ENCODE measurements around the gene FRMPD1.
A peak's percentile ranks its signal among the peaks of the same experiment; 100 is the strongest.
"Not testable (repeated sequence)": the region's sequence is repeated elsewhere in the genome, so short reads cannot be mapped to it uniquely, and the experiment has no call there.

FRMPD1 gene

GRCh38 chr9:37650873-37651768, at the start of gene FRMPD1:
TSS of gene FRMPD1 (plus strand) at chr9:37650954. CDS start at chr9:37692642, 41,688 bp downstream.
- peak; percentile 88 for DNase-seq (ENCODE audit: low spot score)

DNA sequence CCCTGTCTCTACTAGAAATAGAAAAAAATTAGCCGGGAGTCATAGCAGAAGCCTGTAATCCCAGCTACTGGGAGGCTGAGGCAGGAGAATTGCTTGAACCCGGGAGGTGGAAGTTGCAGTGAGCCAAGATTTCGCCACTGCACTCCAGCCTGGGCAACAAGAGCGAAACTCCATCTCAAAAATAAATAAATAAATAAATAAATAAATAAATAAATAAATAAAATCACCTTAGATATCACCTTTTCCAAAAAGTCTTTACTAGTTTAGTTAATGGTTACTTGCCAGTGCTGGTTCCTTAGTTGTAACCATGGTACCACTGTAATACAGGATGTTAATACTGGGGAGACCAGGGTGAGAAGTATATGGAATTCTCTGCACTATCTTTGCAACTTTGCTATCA, 48.7 kb upstream of the FRMPD1 start:
- not testable (repeated sequence) for DNase-seq (ENCODE audit: low spot score)

DNA sequence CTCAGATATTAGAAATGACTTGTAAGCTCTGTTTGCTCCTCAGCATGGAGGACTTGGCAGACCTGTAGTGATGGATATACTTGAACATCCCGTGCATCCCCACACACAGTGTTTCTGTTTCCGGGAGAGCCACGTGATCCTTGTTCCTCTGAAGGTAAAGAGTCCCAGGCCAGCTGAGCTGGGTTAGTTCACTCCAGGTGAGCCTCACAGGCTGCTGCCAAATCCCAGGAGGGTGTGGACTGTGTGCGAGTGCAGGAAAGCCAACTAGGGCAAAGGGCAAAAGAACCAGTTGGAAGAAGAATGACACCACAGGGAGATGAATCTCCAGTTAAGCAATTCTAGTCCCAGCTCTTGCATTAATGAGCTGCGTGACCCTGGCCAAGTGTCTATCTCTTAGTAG, 47.9 kb upstream of the FRMPD1 start:
- DNase-seq (ENCODE audit: low spot score): peak; percentile 56

DNA sequence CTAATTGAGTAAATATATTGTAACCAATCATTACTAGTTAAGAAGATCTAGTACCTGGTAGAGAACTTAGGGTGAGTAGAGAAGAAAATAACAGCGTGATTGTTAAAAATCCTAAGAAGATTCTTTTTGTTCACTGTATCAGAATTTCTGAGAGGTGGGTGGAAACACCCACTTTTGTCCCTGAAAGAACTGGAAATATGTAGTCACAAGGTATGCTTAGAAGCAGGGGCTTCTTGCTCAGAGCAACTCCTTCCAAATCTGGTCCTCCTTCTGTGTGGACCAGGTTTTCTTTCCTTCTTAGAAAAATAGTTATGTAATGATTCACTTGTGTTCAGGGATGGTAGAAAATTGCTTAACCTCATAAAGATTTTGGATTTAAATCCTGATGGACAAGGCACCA, 46.5 kb upstream of the FRMPD1 start:
- no peak for DNase-seq (ENCODE audit: low spot score)

GRCh38 chr9:37608250-37608649, 42.5 kb upstream of the FRMPD1 start:
- no peak for DNase-seq (ENCODE audit: low spot score)

- no peak for DNase-seq (ENCODE audit: low spot score)
Observed at GRCh38 chr9:37609735-37610397, 40.9 kb upstream of the FRMPD1 start.

DNA sequence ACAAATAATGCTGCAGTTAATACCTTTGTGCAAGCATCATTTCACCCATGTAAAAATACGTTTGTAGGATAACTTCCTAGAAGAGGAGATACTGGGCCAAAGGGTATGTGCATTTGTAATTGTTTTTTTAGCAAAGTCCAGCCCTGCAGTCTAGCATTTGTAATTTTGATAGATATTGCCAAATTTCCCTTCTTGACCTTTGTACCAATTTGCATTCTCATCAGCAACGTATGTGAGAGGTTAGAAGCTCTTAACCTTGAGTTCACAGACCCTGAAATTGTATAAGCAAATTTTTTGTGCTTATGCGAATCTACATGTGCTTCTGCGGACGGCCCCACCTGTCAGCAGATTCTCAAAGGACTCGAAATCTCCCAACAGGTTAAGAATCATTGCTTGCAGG, 39.7 kb upstream of the FRMPD1 start:
- DNase-seq (ENCODE audit: low spot score): no peak

DNA sequence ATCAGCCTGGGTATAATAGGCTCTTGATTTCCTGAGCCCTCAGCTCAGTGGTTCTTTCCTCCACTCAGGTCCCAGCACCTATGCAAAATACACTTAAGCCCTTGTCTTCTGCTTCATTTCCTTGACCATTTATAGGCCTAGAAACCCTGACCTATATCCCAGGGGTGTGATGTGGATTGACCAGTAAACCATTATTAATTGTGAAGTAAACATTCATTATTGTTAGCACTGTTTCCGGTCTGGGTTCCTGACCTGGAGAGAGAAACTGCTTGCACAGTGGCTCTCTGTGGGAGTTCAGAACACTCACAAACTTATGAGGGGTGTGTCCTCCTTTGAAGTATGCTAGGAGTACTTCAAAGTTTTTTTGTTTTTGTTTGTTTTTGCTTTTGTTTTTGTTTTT, 38.8 kb upstream of the FRMPD1 start:
- DNase-seq (ENCODE audit: low spot score): no peak

- DNase-seq (ENCODE audit: low spot score): no peak
Observed at GRCh38 chr9:37617161-37617560, 33.6 kb upstream of the FRMPD1 start.

DNA sequence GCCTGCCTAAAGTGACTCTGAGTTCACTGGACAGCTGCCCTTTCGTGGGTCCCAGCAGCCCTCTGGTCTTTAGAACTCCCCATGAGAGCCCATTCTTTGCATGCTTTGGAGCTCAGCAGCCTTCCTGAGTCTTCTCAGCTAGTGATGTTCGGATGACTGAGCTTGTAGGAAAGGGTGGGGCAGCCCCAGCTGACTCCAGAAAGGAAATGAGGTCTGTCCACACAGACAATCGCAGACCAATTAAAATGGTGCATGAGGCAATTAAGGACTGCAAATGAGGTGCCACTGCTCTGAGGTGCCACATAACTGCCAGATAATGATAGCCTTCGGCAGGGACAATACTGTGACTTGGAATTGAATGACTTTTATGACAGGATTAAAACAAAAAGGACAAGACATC, 32.9 kb upstream of the FRMPD1 start:
- no peak for DNase-seq (ENCODE audit: low spot score)

GRCh38 chr9:37618817-37619216, 31.9 kb upstream of the FRMPD1 start:
- DNase-seq (ENCODE audit: low spot score): no peak

DNA sequence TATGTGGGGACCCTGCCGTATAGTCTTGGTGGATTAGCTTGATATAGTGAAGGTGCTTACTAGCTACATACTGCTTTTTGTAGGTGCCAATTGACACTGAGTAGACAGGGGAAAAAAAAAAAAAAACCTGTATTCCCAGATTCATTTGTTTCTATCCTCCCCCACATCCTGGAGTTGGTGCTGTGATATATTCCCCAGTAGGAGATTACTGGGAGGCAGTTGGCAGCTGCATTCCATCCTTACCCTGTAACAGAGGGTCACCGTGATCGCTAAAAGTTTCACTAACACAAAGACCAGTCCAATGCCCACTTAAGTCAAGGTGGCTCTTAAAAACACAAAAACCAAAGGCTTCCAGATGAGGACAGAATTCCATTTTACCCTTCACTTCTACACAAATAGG, 30.9 kb upstream of the FRMPD1 start:
- DNase-seq (ENCODE audit: low spot score): no peak

DNA sequence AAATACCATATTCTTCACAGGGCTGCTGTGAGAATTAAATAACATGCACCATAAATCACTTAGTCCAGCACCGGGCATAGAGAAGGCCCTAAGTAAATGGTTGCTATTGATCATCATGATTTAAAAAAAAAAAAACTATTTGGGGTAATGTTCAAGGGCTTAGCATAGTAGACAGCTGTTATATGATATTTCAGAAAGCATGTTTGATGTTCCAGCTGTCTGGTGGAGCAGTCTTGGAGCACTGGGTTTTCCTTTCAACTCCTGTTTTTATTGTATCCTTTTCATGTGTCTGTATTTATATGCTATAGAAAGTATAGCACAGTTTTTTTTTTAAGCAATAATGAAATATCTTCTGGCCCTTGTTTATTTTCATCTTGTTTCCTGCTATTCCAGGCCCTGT, 30.4 kb upstream of the FRMPD1 start:
- DNase-seq (ENCODE audit: low spot score): no peak

GRCh38 chr9:37621273-37622121, 29.3 kb upstream of the FRMPD1 start:
- no peak for DNase-seq (ENCODE audit: low spot score)

DNA sequence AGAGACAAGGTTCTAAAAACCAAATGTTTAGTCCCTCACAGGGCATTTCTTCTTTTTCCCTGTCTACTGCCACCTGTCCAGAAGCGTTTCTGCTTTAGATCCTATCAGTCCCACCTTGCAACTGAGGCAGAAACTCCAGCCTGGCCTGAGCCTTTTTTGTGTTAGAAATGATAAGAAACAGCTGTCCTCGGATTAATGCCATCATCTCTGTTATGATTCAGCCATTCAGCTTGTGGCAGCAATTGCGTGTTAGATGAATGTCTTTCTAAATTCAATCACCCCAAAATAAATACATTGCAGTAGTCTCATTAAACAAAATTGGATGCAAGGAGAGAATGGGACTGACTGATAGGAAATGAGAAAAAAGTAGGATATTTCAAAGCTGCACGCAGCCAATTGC, 28.3 kb upstream of the FRMPD1 start:
- DNase-seq (ENCODE audit: low spot score): no peak

GRCh38 chr9:37623267-37623666, 27.5 kb upstream of the FRMPD1 start:
- DNase-seq (ENCODE audit: low spot score): no peak

GRCh38 chr9:37624073-37624472, 26.7 kb upstream of the FRMPD1 start:
- no peak for DNase-seq (ENCODE audit: low spot score)

GRCh38 chr9:37625036-37625757, 25.6 kb upstream of the FRMPD1 start:
- DNase-seq (ENCODE audit: low spot score): no peak

DNA sequence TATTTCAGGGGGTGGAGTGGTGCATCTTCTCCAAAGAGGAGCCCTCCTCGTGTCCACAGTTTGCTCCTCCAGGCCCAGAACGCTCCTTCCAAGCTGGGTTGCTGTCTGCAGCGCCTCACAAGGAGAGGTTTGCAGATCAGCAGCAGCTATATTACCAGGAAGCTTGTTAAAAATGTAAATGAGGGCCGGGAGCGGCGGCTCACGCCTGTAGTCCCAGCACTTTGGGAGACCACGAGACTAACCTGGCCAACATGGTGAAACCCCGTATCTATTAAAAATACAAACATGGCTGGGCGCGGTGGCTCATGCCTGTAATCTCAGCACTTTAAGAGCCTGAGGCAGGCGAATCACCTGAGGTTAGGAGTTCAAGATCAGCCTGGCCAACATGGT, 25.0 kb upstream of the FRMPD1 start:
- no peak for DNase-seq (ENCODE audit: low spot score)

GRCh38 chr9:37626708-37627292, 24.0 kb upstream of the FRMPD1 start:
- no peak for DNase-seq (ENCODE audit: low spot score)

DNA sequence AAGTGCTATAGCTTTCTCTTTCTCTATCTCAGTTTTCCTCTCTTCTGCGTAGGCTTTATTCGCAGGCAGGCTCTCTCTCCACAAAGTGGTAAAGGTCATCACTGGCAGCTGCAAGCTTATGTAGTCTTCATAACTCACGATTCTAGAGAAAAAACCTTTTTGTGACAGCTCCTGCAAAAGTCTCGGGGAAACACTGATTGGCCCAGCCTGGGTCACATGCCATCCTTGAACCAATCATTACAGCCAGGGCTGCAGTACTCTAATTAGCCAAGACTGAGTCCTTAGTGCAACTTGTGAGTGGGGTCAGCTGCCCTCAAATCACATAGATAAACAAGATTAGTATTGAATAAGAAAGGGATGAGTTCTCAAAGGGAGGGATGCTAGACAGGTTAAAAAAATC, 18.3 kb upstream of the FRMPD1 start:
- DNase-seq (ENCODE audit: low spot score): no peak

DNA sequence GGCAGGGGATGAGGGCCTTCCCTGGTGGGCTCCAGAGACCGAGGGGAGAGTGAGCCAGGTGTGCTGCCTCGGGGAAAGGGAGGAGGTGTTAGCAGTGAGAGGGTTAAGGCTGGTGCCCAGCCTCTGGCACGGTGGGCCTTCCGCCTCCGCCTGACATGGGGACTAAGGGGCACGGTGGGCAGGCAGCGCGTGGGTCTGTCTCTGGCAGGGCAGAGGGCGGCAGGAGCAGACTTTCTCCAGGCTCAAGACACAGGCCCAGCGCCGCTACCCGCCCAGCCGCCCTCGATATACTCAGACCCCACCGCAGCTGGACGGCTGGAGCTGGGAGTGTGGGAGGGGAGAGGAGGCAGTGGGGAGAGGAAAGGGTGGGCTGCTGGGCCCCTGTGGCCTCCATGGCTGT, 14.9 kb upstream of the FRMPD1 start:
- no peak for DNase-seq (ENCODE audit: low spot score)
